Measurements from ENCODE around the gene SNTG2.

SNTG2 gene

DNA sequence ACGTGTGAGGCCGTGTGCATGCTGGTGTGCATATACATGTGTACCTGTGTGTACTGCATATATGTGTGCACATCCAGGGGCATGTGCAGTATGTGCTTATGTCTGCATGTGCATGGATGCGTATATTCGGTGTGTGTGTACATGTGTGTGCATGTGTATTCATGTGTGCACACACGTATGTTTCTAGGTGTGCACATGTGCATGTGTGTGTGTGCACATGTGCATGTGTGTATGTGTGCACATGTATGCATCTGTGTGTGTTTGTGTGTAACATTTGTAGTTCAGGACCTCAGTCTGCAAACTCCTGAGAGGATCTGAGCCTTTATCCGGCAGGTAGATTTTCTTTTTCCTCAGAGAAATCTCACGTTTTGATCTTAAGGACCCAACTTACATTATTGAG lies 201.7 kb downstream of the SNTG2 start:
- DNase-seq = no peak

DNA sequence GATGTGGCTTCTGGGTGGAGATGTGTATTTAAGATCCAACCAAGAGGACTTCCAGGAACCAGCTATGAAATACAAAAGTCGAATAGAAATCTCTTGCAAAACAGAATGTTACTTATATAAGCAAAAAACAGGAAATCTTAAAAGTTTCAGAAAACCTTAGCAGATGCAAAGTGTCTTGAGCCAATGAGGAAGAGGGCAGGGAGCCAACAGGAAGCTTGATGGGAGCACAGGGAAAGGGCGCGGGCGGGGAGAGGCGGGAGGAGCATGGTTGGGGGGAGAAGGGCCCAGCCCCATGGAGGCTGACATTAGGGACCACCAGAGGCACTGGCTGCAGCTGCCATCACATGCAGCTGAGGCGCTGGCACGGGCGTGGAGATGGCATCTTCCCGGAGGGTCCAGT lies 203.3 kb downstream of the SNTG2 start:
- peak; percentile 73 for DNase-seq

DNA sequence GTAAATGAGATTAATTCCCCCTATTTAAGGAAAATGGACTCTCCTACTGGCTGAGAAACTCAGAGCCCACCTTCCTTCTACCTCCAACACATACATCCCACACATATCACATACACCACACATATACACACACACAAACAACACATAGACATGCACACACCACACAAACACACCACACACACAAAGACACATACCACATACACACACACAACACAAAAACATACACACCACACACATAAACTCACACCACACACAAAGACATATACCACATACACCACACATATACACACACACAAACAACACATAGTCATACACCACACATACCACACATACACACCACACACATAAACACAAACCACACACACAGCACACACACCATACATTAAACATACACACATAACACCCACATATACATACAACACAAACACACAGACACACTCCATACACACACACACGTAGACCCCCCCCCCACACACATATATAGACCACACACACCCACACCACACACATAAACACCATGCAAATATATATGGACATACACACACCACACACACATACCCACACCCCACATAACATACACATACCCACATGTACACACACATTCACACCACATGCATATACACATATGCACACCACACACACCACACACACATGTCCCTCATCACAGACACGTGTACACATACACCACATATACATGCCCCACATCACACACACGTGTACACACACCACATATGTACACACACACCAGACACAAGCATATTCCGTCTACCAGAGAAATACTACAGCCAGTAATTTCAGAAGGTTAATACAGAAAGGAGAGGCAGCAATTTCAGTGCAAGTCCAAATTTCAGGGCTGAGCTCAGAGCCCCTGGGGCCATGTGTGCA lies 204.3 kb downstream of the SNTG2 start:
- DNase-seq = no peak

DNA sequence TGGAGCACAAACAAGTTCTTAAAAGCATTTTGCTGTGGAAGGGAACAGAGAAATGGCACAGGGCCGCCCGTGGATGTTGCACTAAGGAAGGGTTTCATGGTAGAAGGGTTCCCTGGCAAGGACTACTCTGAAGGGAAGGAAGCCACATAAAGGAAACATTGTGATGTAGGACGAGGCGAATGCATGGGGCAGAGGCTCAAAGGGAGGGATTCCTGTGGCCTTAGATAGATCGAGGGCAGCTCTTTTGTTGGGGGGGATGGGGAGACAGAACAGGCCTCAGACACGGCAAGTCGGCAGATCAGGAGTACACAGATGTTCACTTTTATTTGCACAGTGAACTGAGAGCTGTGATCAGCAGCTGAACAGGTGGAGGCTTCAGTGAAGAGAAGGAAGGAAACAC lies 205.4 kb downstream of the SNTG2 start:
- DNase-seq = no peak

DNA sequence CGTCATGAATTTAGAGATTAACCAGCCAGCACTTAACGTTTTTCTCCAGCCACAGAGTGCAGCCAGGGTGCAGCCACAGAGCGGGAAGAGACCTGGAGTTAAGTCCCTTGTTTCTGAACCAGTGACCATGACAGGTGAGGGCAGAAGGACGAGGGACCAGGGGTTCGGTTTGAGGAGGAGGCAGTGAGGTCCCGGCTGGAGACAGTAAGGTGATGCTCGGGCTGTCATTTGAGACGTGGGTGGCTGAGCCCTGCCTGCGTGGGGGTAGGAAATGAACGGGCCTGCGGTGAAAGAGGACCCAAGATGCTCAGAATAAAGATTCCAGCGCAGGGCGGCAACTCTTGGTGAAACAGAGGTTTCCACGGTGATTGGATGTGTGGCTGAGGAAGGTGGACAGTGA lies 205.9 kb downstream of the SNTG2 start:
- DNase-seq = no peak

DNA sequence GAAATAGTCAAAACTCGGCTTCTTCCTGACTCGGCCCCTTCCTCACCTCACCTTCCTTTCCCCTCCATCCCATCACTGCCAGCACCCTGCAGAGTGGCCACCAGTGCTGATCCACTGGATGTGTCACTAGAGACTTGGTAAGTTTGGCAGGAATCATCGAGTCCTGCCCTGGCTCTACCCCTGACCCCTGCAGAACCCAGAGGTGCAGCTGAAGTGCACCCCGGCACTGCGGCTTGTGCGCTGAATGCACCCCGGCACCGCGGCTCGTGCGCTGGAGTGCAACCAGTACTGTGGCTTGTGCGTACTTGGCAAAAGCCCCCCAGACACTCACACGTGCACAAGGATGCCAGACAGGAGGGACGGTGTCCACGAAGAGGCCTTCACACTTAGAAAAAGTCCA lies 206.5 kb downstream of the SNTG2 start:
- DNase-seq = no peak

DNA sequence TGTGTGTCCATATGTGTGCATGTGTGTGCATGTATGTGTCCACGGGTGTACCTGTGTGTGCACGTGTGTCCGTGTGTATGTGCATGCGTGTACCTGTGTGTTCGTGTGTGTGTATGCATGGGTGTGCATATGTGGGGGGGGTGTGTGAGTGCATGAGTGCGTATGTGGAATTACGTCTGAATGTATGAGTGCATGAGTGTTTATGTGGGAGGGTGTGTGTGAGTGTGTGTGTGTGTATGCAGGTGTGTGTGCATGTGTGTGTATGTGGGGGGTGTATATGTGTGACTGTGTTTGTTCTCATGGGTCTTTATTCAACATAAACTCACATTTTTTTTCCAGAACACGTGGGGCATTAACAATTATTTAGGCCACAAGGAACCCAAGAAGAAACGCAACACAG lies 208.4 kb downstream of the SNTG2 start:
- DNase-seq = no peak

DNA sequence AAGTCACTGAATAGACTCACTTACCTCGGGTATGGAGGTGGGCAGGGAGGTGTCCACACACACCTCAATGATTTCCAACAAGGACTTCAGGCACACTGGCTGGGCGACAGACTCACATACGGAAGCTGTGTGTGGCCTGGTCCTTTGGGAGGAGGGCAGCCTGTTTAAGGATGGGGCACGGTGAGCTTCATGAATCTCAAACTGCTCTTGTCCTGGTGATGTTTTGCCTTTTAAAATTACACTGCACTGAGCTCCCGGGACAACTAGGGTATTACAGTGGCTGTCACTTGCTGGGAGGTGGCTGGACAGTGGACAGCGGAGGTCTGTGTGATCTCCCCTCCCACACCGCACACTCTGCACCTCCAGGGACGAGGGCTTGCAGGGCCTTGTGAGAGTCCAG lies 211.6 kb downstream of the SNTG2 start:
- DNase-seq = no peak

DNA sequence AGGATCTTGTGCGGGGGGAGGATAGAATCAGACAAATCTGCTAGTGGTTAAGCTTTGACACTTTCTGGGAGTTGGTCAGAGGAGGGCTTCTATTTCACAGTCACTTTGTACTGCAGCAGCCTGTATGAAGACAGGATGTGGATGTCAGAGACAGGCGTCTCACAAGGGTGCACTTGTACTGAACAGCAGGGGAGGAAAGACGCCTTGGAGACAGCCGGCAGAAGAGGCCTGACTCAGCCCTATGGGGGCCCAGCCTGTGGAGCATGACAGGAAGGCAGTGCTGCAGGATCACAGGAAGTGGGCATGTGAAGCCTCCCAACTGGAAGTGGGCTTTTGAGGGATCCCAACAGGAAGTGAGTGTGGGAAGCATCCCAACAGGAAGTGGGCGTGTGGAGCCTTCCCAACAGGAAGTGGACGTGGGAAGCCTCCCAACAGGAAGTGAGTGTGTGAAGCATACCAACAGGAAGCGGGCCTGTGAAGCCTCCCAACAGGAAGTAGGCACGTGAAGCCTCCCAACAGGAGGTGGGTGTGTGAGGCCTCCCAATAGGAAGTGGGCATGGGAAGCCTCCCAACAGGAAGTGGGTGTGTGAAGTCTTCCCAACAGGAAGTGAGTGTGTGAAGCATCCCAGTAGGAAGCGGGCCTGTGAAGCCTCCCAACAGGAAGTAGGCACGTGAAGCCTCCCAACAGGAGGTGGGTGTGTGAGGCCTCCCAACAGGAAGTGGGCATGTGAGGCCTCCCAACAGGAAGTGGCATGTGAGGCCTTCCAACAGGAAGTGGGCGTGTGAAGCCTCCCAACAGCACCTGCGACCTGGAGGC lies 212.3 kb downstream of the SNTG2 start:
- no peak for DNase-seq

DNA sequence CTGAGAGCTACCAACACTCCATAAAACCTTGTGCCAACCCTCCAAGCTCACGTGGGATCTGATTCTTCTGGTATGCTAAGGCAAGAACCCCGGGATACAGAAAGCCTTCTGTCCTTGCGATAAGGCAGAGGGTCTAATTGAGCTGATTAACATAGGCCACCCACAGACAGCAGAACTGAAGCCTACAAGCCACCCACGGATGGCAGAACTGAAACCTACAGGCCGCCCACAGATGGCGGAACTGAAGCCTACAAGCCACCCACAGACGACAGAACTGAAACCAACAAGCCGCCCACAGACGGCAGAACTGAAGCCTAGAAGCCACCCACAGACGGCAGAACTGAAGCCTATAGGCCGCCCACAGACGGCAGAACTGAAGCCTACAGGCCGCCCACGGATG lies 216.3 kb downstream of the SNTG2 start:
- DNase-seq = no peak

DNA sequence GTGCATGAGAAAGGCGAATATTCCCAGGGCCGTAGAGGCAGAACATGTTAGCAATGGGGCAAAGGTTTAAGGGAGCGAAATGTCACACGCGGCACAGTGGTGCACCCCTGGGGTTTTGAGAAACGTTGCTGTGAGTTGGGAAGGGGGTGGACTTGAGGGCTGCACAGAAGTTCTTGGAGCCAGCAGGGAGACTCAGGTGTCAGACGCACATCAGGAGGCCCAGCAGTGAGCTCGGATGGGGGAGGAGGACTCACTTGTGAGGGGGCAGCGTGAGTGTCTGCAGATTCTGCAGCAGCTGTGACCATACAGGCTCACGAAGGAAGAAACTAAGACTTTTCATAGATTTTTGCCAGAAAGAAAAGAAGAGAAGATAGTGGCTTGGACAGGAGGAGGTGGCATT lies 218.2 kb downstream of the SNTG2 start:
- DNase-seq = no peak

DNA sequence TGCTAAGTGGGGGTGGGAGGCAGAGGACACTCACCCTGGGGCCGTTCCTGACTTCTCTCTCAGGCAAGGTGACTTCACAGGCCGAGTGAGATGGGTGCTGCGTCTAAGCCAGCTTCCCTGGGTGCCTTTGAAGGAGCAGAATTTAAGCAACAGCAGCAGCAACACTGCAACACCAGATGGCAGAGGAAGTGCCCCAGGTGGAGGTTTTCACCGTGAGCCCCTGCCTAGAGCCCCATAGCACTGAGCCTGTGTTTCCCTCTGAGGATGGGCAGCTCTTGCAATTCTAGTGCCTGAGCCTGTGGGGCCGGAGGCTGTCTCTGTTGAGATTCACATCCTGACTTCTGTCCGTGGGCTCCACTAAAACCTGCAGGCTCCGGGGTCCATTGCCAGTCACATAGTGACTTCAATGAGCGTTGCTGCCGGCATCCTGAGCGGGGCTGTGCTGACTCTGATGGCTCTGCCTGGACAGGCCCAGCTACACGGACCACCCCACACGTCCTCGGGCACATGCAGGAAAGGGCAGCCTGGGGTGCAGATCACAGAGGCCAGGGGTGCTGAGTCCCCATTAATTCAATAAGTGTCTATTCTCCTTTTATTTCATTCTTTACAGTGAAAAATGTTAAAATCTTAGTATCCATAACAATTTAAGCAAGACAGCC lies 218.8 kb downstream of the SNTG2 start:
- no peak for DNase-seq

DNA sequence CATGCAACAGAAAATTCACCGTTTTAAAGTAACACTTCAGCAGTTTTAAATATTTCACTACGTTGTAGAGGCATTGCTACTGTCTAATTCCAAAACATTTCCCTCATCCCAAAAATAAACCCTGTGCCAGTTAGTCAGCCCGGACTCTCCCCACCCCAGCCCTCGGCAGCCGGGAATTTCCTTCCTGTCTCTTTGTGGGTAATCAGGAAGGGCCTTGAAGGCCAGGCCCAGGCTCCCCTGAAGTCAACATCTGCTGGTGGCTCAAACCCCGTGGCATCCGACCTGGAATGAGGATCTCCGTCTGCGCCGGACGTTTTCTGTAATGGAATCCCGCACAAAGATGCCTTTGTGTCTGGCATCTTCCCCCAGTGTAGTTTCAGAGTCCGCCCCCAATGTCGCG lies 219.6 kb downstream of the SNTG2 start:
- DNase-seq = no peak

DNA sequence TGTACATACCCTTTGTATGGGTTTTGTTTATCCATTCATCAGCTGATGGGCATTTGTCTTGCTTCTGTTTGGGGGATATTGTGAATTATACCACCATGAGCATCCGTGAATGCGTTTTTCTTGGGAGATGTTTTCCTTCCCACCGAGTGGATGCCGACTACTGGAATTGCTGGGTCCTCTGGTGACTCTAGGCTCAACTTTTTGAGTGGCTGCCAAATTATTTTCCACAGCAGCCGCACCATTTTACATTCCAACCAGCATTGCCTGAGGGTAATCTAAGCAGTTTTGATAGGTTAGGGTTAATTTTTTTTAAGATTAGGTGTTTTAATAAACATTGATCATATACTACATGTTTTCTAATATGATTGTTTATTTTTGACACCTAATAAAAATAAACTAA lies 220.1 kb downstream of the SNTG2 start:
- no peak for DNase-seq

DNA sequence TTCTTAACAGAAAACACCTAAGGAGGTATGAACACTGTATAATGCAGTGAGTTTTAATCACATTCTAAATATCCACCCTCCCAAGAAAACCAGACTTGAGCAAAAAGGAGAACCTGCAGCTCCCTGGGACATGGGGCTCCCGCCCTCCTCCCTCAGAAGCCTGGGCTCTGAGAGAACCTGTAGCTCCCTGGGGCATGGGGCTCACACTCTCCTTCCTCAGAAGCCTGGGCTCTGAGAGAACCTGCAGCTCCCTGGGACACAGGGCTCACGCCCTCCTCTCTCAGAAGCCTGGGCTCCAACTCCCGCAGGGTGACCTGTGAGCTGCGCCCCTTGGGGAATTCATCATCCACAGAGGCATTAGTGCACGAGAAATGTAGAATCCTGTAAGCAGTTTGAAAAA lies 222.9 kb downstream of the SNTG2 start:
- DNase-seq = no peak

DNA sequence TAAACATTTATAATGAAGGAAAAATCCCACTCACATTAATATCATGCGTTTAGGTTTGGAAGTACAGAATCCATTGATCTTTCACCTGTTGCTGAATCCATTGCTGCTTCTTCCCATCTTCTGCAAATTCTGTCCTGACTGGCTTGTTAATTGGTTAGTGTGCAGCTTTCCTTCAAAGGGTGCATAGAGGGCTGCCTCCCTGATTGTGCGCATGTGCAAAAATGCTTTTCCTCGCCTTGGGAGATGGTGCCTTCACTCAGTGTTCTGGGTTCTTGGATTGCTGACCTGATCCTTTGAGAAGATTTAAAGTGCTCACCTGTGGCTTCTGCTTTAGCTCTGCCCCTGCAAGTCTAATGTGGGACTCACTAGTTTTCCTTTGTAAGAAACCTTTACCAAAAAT lies 231.2 kb downstream of the SNTG2 start:
- no peak for DNase-seq

DNA sequence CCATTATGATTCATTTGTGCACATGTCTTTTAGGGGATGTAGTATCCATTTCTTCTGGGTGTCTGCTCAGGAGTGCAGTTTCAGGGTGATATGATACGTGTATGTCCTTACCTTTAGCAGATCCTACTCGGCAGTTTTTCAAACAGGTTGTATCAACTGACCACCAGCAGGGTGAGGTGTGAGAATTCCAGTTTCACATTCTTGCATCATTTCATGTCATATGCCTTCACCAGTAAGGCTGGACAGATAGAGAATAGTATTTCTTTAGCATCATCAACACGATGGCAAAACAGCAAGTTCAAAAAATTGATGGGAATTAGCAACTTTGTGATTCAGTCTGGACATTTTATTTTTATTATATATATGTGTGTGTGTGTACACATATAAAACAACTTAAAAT lies 232.7 kb downstream of the SNTG2 start:
- no peak for DNase-seq

DNA sequence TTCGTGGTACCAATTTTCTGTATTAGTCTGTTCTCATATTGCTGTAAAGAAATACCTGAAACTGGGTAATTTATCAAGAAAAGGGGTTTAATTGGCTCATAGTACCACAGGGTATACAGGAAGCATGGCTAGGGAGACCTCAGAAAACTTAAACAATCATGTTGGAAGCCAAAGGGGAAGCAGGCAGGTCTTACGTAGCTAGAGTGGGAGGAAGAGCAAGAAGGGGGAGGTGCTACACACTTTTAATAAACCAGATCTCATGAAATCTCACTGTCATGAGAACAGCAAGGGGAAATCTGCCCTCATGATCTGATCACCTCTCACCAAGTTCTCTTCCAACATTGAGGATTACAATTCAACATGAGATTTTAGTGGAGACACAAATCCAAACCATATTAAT lies 235.8 kb downstream of the SNTG2 start:
- no peak for DNase-seq

DNA sequence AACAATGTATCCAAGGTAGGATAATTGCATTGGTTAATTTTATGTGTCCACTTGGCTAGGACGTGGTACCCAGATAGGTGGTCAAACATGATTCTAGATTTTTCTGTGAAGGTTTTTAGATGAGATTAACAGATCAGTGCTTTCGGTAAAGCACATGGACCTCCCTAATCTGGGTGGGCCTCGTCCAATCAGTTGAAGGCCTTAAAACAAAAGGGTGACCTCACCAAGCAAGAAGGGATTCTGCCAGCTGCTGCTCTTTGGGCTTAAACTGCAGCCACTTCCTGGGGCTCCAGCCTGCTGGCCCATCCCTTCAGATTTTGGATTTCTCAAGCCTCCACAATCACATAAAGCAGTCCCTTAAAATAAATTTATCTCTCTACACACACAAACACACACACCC lies 236.5 kb downstream of the SNTG2 start:
- DNase-seq = no peak

DNA sequence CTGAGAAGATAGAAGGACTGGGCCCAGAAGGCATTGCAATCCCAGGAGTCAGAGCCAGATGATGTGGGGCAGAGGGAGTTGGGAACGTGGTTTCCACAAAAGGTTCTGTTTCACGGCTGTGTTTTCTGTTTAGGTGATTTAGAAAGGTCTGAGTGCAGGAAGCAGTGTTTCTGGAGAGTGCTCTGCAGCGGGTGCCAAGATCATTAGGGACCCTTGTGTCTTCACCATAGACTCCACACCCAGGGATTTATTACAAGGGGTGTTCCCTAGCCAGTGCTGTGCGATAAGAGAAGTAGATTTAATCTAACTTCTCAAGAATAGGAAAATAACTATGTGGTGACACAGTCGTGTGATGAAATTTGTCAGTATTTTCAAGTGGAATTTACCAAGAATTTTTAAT lies 241.5 kb downstream of the SNTG2 start:
- no peak for DNase-seq

DNA sequence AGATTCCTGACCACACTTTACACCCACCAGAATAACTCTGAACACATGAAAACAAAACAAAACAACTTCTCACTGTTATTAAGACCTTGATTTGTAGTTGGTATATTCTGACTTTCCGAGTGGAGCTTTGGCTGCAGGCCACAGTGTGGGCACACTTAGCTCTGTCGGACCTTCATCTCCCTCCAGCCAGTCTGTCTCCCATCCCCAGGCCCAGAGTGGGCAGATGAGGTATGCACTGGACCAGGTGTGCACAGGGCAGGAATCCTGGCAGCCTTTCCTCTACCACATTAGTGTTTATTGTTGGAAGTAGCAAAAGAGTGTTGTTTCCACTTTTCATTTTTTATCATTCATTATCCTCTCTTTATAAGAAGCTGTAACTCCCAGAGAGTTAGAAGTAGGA lies 243.2 kb downstream of the SNTG2 start:
- no peak for DNase-seq

DNA sequence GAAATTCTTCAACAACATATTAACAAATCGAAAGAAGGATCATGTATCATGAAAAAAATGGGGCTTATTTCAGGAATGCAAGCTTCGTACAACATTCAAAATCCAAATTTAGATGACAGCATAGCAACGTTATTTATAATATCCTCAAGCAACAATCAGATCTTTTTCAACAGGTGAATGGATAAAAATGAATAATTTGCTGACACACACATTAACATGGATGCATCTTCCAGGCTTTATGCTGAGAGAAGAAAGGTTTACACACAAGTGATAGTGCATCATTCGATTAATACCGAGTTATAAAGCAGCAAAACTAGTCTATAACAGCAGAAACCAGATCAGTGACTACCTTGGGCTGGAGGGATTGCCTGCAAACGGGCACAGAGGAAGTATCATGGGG lies 253.1 kb downstream of the SNTG2 start:
- no peak for DNase-seq

DNA sequence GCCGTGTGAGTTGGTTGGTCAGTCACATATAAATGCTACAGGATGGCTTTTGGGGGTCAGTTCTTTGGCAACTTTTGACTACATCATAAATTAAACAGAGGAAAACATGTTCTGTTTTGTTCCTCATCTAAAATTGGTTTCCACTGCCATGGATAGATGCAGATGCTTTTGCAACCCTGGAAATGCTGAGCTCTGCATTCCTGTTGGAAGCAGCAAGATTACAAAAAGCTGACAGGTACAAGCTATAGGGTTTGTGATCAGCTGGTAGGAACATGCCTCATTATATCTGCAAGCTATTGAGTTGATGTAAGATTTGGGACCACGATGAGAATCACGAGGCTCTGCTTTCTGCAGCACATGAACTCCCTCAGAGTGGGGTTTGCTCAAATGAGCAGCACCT lies 255.2 kb downstream of the SNTG2 start:
- no peak for DNase-seq

DNA sequence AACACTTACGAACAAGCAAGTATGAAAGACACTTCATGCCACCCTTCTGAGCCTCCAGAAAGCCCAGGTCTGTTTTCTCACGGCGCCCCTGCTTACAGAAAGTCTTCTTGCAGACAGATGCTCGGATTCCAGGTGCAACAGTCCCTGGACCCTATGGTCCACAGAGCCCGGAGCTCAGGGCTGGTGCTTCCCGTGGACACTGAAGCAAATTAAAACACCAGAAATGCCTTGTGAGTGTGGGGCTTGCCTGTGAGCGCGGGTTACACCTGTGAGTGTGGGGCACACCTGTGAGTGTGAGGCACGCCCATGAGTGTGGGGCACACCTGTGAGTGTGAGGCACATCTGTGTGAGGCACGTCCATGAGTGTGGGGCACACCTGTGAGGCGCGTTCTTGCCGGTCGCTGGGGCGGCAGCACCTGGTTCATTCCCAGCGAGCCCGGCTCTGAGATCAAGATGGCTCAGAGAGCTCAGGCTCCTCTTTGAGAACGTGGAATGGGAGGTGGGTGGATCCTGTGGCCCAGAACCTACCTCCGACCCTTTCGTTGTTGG lies 257.4 kb downstream of the SNTG2 start:
- DNase-seq = no peak

All from right forelimb (tissue), 1 donor.